ENCODE data around the gene LENG1. TPM values are rescaled to one million over a fixed set of nuclear protein-coding genes. Genes with fewer than 3 reads are reported as not detected.
A peak's percentile ranks its signal among the peaks of the same experiment; 100 is the strongest.
"Not testable (repeated sequence)": the region's sequence is repeated elsewhere in the genome, so short reads cannot be mapped to it uniquely, and the experiment has no call there.

Gene LENG1
- total RNA-seq (2014; rRNA removed; shearing (Covaris generic); ENCODE audit: low replicate concordance): 1.6 and 14.0 TPM in 2 replicates

- peak; percentile 100 for DNase-seq
- H3K79me2 ChIP-seq (ENCODE audit: low read length): peaks cover 16% of the 10 kb centered on the region
- peaks cover 42% of the 10 kb centered on the region for H3K4me1 ChIP-seq (ENCODE audit: low read length)
- H3K27me3 ChIP-seq (ENCODE audit: low read length): no peaks in the 10 kb centered on the region
- peaks cover 20% of the 10 kb centered on the region; the same call in 1 of the 2 replicates for H3K36me3 ChIP-seq (ENCODE audit: insufficient read depth, low read length)
- H3K9me2 ChIP-seq (replicated peaks; ENCODE audit: insufficient read depth, low read length): no peaks in the 10 kb centered on the region
- no peaks in the 10 kb centered on the region for H3K9me3 ChIP-seq (ENCODE audit: low read length)
- peak within 1 kb of the TSS; percentile 86 for H3K4me2 ChIP-seq (ENCODE audit: low read depth, low read length, poor library complexity, severe bottlenecking)
- peaks cover 29% of the 10 kb centered on the region for H4K20me1 ChIP-seq (ENCODE audit: insufficient read depth, low read depth, low read length)
- peak within 1 kb of the TSS; percentile 84 for H3K9ac ChIP-seq (ENCODE audit: low read length)
- peak within 1 kb of the TSS; percentile 78 for H2AFZ ChIP-seq (ENCODE audit: low read length)
- peak within 1 kb of the TSS; percentile 85 for H3K27ac ChIP-seq (ENCODE audit: low read length)
- H3K4me3 ChIP-seq (ENCODE audit: low read length): peak within 1 kb of the TSS; percentile 81
These were observed at the start of gene LENG1 for GRCh38 chr19:54159352-54160181. TSS of gene LENG1 (minus strand) at chr19:54159721. CDS start at chr19:54159695, 26 bp downstream.

- Histone ChIP-seq H3K9ac (ENCODE audit: low read length) (no peak overlapping the region), H3K4me3 (ENCODE audit: low read length) (no peak overlapping the region), H4K20me1 (ENCODE audit: insufficient read depth, low read depth, low read length) (peaks cover 50% of the 10 kb centered on the region), H2AFZ (ENCODE audit: low read length) (no peak overlapping the region), H3K4me2 (ENCODE audit: low read depth, low read length, poor library complexity, severe bottlenecking) (no peak overlapping the region), H3K36me3 (ENCODE audit: insufficient read depth, low read length) (peaks cover 37% of the 10 kb centered on the region), H3K9me3 (ENCODE audit: low read length) (no peaks in the 10 kb centered on the region), H3K79me2 (ENCODE audit: low read length) (peaks cover 19% of the 10 kb centered on the region), H3K4me1 (ENCODE audit: low read length) (no peaks in the 10 kb centered on the region; the same call in 1 of the 2 replicates), H3K27me3 (ENCODE audit: low read length) (no peaks in the 10 kb centered on the region), H3K9me2 (replicated peaks; ENCODE audit: insufficient read depth, low read length) (no peaks in the 10 kb centered on the region), H3K27ac (ENCODE audit: low read length) (no peak overlapping the region)
- peak; percentile 71 for DNase-seq
These were observed 49.2 kb upstream of the LENG1 start for GRCh38 chr19:54208784-54209057.

GRCh38 chr19:54207983-54208783 lies 48.7 kb upstream of the LENG1 start:
- Histone ChIP-seq H3K79me2 (ENCODE audit: low read length) (peaks cover 25% of the 10 kb centered on the region), H4K20me1 (ENCODE audit: insufficient read depth, low read depth, low read length) (peaks cover 56% of the 10 kb centered on the region), H3K4me2 (ENCODE audit: low read depth, low read length, poor library complexity, severe bottlenecking) (no peak overlapping the region), H3K27me3 (ENCODE audit: low read length) (no peaks in the 10 kb centered on the region), H3K4me1 (ENCODE audit: low read length) (peaks cover under 1% of the 10 kb centered on the region; the same call in 1 of the 2 replicates), H2AFZ (ENCODE audit: low read length) (no peak overlapping the region), H3K9me3 (ENCODE audit: low read length) (no peaks in the 10 kb centered on the region), H3K27ac (ENCODE audit: low read length) (no peak overlapping the region), H3K9ac (ENCODE audit: low read length) (no peak overlapping the region), H3K4me3 (ENCODE audit: low read length) (no peak overlapping the region), H3K9me2 (replicated peaks; ENCODE audit: insufficient read depth, low read length) (no peaks in the 10 kb centered on the region), H3K36me3 (ENCODE audit: insufficient read depth, low read length) (peaks cover 43% of the 10 kb centered on the region)
- peak; percentile 76 for DNase-seq

- H3K9me3 ChIP-seq (ENCODE audit: low read length): no peaks in the 10 kb centered on the region
- no peaks in the 10 kb centered on the region for H3K9me2 ChIP-seq (replicated peaks; ENCODE audit: insufficient read depth, low read length)
- no peak overlapping the region for H3K4me3 ChIP-seq (ENCODE audit: low read length)
- no peak overlapping the region for H3K4me2 ChIP-seq (ENCODE audit: low read depth, low read length, poor library complexity, severe bottlenecking)
- H3K27me3 ChIP-seq (ENCODE audit: low read length): no peaks in the 10 kb centered on the region
- no peak overlapping the region for H3K9ac ChIP-seq (ENCODE audit: low read length)
- H3K79me2 ChIP-seq (ENCODE audit: low read length): peaks cover 30% of the 10 kb centered on the region
- no peak overlapping the region for H2AFZ ChIP-seq (ENCODE audit: low read length)
- H3K4me1 ChIP-seq (ENCODE audit: low read length): peaks cover 6% of the 10 kb centered on the region
- H3K36me3 ChIP-seq (ENCODE audit: insufficient read depth, low read length): peaks cover 48% of the 10 kb centered on the region
- DNase-seq: no peak
- H3K27ac ChIP-seq (ENCODE audit: low read length): no peak overlapping the region
- peaks cover 61% of the 10 kb centered on the region for H4K20me1 ChIP-seq (ENCODE audit: insufficient read depth, low read depth, low read length)
These were observed 48.1 kb upstream of the LENG1 start for GRCh38 chr19:54207676-54207982.

- H3K27ac ChIP-seq (ENCODE audit: low read length): not testable (repeated sequence)
These were observed 47.7 kb upstream of the LENG1 start for GRCh38 chr19:54207193-54207592.

GRCh38 chr19:54206831-54207177 lies 47.3 kb upstream of the LENG1 start:
- H3K9ac ChIP-seq (ENCODE audit: low read length): no peak overlapping the region
- peaks cover 14% of the 10 kb centered on the region for H3K4me1 ChIP-seq (ENCODE audit: low read length)
- H3K36me3 ChIP-seq (ENCODE audit: insufficient read depth, low read length): peaks cover 57% of the 10 kb centered on the region
- H2AFZ ChIP-seq (ENCODE audit: low read length): no peak overlapping the region
- H3K79me2 ChIP-seq (ENCODE audit: low read length): peaks cover 38% of the 10 kb centered on the region
- H3K27ac ChIP-seq (ENCODE audit: low read length): no peak overlapping the region
- peak; percentile 46 for DNase-seq
- H3K9me3 ChIP-seq (ENCODE audit: low read length): no peaks in the 10 kb centered on the region
- no peak overlapping the region for H3K4me2 ChIP-seq (ENCODE audit: low read depth, low read length, poor library complexity, severe bottlenecking)
- peaks cover 69% of the 10 kb centered on the region for H4K20me1 ChIP-seq (ENCODE audit: insufficient read depth, low read depth, low read length)
- H3K9me2 ChIP-seq (replicated peaks; ENCODE audit: insufficient read depth, low read length): no peaks in the 10 kb centered on the region
- H3K27me3 ChIP-seq (ENCODE audit: low read length): no peaks in the 10 kb centered on the region
- H3K4me3 ChIP-seq (ENCODE audit: low read length): no peak overlapping the region

More at GRCh38 chr19:54207193-54207592, 47.7 kb upstream of the LENG1 start:
- H4K20me1 ChIP-seq (ENCODE audit: insufficient read depth, low read depth, low read length): peaks cover 65% of the 10 kb centered on the region
- H3K27me3 ChIP-seq (ENCODE audit: low read length); H3K9me3 ChIP-seq (ENCODE audit: low read length); H3K4me2 ChIP-seq (ENCODE audit: low read depth, low read length, poor library complexity, severe bottlenecking); H2AFZ ChIP-seq (ENCODE audit: low read length); H3K9ac ChIP-seq (ENCODE audit: low read length); H3K4me3 ChIP-seq (ENCODE audit: low read length); H3K4me1 ChIP-seq (ENCODE audit: low read length); DNase-seq; H3K9me2 ChIP-seq (replicated peaks; ENCODE audit: insufficient read depth, low read length): not testable (repeated sequence)
- H3K79me2 ChIP-seq (ENCODE audit: low read length): peaks cover 34% of the 10 kb centered on the region
- peaks cover 53% of the 10 kb centered on the region for H3K36me3 ChIP-seq (ENCODE audit: insufficient read depth, low read length)

- Histone ChIP-seq H3K27me3 (ENCODE audit: low read length) (no peaks in the 10 kb centered on the region), H3K36me3 (ENCODE audit: insufficient read depth, low read length) (peaks cover 62% of the 10 kb centered on the region), H4K20me1 (ENCODE audit: insufficient read depth, low read depth, low read length) (peaks cover 75% of the 10 kb centered on the region), H3K79me2 (ENCODE audit: low read length) (peaks cover 44% of the 10 kb centered on the region), H3K9ac (ENCODE audit: low read length) (no peak overlapping the region), H2AFZ (ENCODE audit: low read length) (no peak overlapping the region), H3K9me2 (replicated peaks; ENCODE audit: insufficient read depth, low read length) (no peaks in the 10 kb centered on the region), H3K27ac (ENCODE audit: low read length) (no peak overlapping the region), H3K9me3 (ENCODE audit: low read length) (no peaks in the 10 kb centered on the region), H3K4me3 (ENCODE audit: low read length) (no peak overlapping the region), H3K4me2 (ENCODE audit: low read depth, low read length, poor library complexity, severe bottlenecking) (no peak overlapping the region), H3K4me1 (ENCODE audit: low read length) (peaks cover 18% of the 10 kb centered on the region)
- DNase-seq: peak; percentile 39
These were observed 46.7 kb upstream of the LENG1 start for GRCh38 chr19:54206030-54206830.
